T-cell (primary cell): ENCODE data around the gene TIMP3. TPM values are rescaled to one million over a fixed set of nuclear protein-coding genes. Genes with fewer than 3 reads are reported as not detected.

Source experiments
- ATAC-seq, 4 experiments: fragments of 200-7000 bp in 3 of 4; fragments of 150-1000 bp in 1 of 4; cut with Tn5 transposase; replicated peaks in 1 of 4; 1 replicate in 3 of 4; 2 replicates in 1 of 4; pipeline ENCODE4 v1.10.0; 2021; ENCODE audit warnings: moderate library complexity in 3 of 4, mild to moderate bottlenecking in 2 of 4, moderate number of reproducible peaks in 1 of 4
- CTCF ChIA-PET, 2 donors: fragments of 300-600 bp; sonication (Branson Sonifier 250); formaldehyde crosslinking; loops; one replicate each; lab custom pipeline; 2022; ENCODE audit warnings: antibody characterized with exemption in 2 of 2; lab: Charles Lee
- POLR2A ChIA-PET, 2 donors: fragments of 300-600 bp; sonication (Branson Sonifier 250); formaldehyde crosslinking; loops; one replicate each; lab custom pipeline; 2022; ENCODE audit warnings: antibody characterized with exemption in 2 of 2; lab: Charles Lee
- DNase-seq, 35 experiments: peaks; one replicate each; pipeline versions ENCODE4 v3.0.0 to v3.0.0-alpha.2; 2013 to 2023
- H3K27ac ChIP-seq: one replicate; pipeline ENCODE4 v1.5.1; 2013; ENCODE audit warnings: low read length
- H3K27me3 ChIP-seq, 2 experiments: replicated peaks in 1 of 2; 1 replicate in 1 of 2; 2 replicates in 1 of 2; pipeline versions ENCODE4 v1.6.1 to v1.7.0; 2013; ENCODE audit warnings: low read length in 1 of 2, mixed read lengths in 1 of 2; ENCODE audit not compliant: control insufficient read depth in 2 of 2, insufficient read depth in 2 of 2; ENCODE audit errors: extremely low read depth in 1 of 2
- H3K36me3 ChIP-seq, 2 donors: 1 replicate in 1 of 2; 2 replicates in 1 of 2; pipeline versions ENCODE4 v1.6.1 to v1.7.0; 2013; ENCODE audit warnings: low read length in 1 of 2; ENCODE audit not compliant: control insufficient read depth in 2 of 2, insufficient read depth in 1 of 2; ENCODE audit errors: extremely low read depth in 1 of 2
- H3K4me1 ChIP-seq, 2 experiments: 1 replicate in 1 of 2; 2 replicates in 1 of 2; pipeline versions ENCODE4 v1.6.1 to v1.7.0; 2013; ENCODE audit warnings: low read length in 2 of 2, mixed read lengths in 1 of 2; ENCODE audit not compliant: insufficient read depth in 2 of 2, control insufficient read depth in 1 of 2; ENCODE audit errors: extremely low read depth in 1 of 2
- H3K4me3 ChIP-seq, 2 donors: 1 replicate in 1 of 2; 2 replicates in 1 of 2; pipeline versions ENCODE4 v1.5.1 to v1.7.0; 2013; ENCODE audit warnings: mild to moderate bottlenecking in 2 of 2, low read length in 1 of 2, moderate library complexity in 1 of 2; ENCODE audit not compliant: control insufficient read depth in 1 of 2; ENCODE audit errors: extremely low read depth in 1 of 2
- H3K9me3 ChIP-seq: 2 replicates; pipeline ENCODE4 v1.7.0; 2013
- H3K27ac Mint-ChIP-seq, 2 donors: one replicate each; pipeline ENCODE4 v1.8.0; 2020 to 2021; ENCODE audit warnings: mild to moderate bottlenecking in 2 of 2, mixed read lengths in 2 of 2
- H3K27me3 Mint-ChIP-seq, 2 donors: one replicate each; pipeline ENCODE4 v1.8.0; 2021 to 2022; ENCODE audit warnings: mixed read lengths in 2 of 2
- H3K36me3 Mint-ChIP-seq: one replicate; pipeline ENCODE4 v1.8.0; 2021; ENCODE audit warnings: mixed read lengths
- H3K4me1 Mint-ChIP-seq, 3 donors: one replicate each; pipeline ENCODE4 v1.8.0; 2020 to 2022; ENCODE audit warnings: mixed read lengths in 3 of 3, mild to moderate bottlenecking in 1 of 3
- H3K4me3 Mint-ChIP-seq, 3 donors: one replicate each; pipeline ENCODE4 v1.8.0; 2020 to 2022; ENCODE audit warnings: mild to moderate bottlenecking in 3 of 3, mixed read lengths in 3 of 3, moderate library complexity in 3 of 3
- H3K9me3 Mint-ChIP-seq, 3 donors: one replicate each; pipeline ENCODE4 v1.8.0; 2020 to 2022; ENCODE audit warnings: mixed read lengths in 3 of 3
- WGBS: methylation state at CpG from one replicate; pipeline ENCODE4 v1.1.5; 2013; ENCODE audit warnings: missing lambda C conversion rate; ENCODE audit not compliant: insufficient coverage; 5-methylcytosine and 5-hydroxymethylcytosine counted together
- total RNA-seq, 35 experiments: library from RNA in 6 of 35; stranded (reverse) in 6 of 35; fragments of 120-200 nt in 1 of 35; gene quantifications; one replicate each; pipeline versions ENCODE4 v1.2.1 to v1.2.4 and lab custom pipeline; 2013 to 2026

Gene TIMP3
- total RNA-seq, 5 donors from 2014 or later (not counting 1 experiment from before 2014, with no cell fraction given): 0.07 to 1.7 (median 1.1) TPM

GRCh38 chr22:32804531-32805360, 3.2 kb downstream of the TIMP3 start:
- H3K4me1 Mint-ChIP-seq: peaks cover 0 to 10% (median 3%) of the 10 kb centered on the region in 3 donors
- ChIA-PET POLR2A (no interaction called here), CTCF (interaction anchor here in 1 of 2 donors (0.6 to 0.9 kb wide), 2 partner anchors 181 to 1119 kb away, joined by 3 read pairs; no protein-coding TSS in a partner anchor)
- no peaks in the 10 kb centered on the region for H3K36me3 Mint-ChIP-seq
- ATAC-seq (no peak), DNase-seq (no peak)
- H3K27ac ChIP-seq: no peak overlapping the region
- H3K36me3 ChIP-seq: no peaks in the 10 kb centered on the region
- peaks cover 0 to 7% of the 10 kb centered on the region in 2 experiments for H3K4me1 ChIP-seq
- H3K4me3 Mint-ChIP-seq: no peak overlapping the region
- peaks cover 0 to 46% of the 10 kb centered on the region in 2 experiments for H3K27me3 ChIP-seq
- no peak overlapping the region for H3K27ac Mint-ChIP-seq
- H3K9me3 ChIP-seq: no peaks in the 10 kb centered on the region
- peaks cover 34 to 60% of the 10 kb centered on the region in 2 donors for H3K27me3 Mint-ChIP-seq
- H3K4me3 ChIP-seq: no peak overlapping the region
- H3K9me3 Mint-ChIP-seq: no peaks in the 10 kb centered on the region
- WGBS: 83% methylated on average over 9 of the region's 14 CpGs

- no peak overlapping the region for H3K4me3 Mint-ChIP-seq
- ChIA-PET POLR2A (no interaction called here), CTCF (interaction anchor here in 1 of 2 donors (0.9 kb wide), 1 partner anchor 180 kb away, joined by 3 read pairs; no protein-coding TSS in a partner anchor)
- peaks cover 0 to 10% (median 3%) of the 10 kb centered on the region in 3 donors for H3K4me1 Mint-ChIP-seq
- H3K27me3 ChIP-seq: peaks cover 0 to 46% of the 10 kb centered on the region in 2 experiments
- no peaks in the 10 kb centered on the region for H3K36me3 Mint-ChIP-seq
- ATAC-seq (no peak), DNase-seq (no peak)
- no peak overlapping the region for H3K4me3 ChIP-seq
- no peaks in the 10 kb centered on the region for H3K9me3 Mint-ChIP-seq
- no peaks in the 10 kb centered on the region for H3K36me3 ChIP-seq
- no peaks in the 10 kb centered on the region for H3K9me3 ChIP-seq
- H3K27me3 Mint-ChIP-seq: peaks cover 30 to 59% of the 10 kb centered on the region in 2 donors
- peaks cover 0 to 7% of the 10 kb centered on the region in 2 experiments for H3K4me1 ChIP-seq
- WGBS: no CpG with 5 or more reads among the region's 4 CpGs
- no peak overlapping the region for H3K27ac ChIP-seq
- no peak overlapping the region for H3K27ac Mint-ChIP-seq
Measured at GRCh38 chr22:32805361-32805881, 3.9 kb downstream of the TIMP3 start.

- H3K9me3 Mint-ChIP-seq: no peaks in the 10 kb centered on the region
- no peaks in the 10 kb centered on the region for H3K36me3 ChIP-seq
- ChIA-PET CTCF (no interaction called here), POLR2A (no interaction called here)
- H3K27me3 Mint-ChIP-seq: peaks cover 22 to 57% of the 10 kb centered on the region in 2 donors
- H3K4me1 Mint-ChIP-seq: peaks cover 0 to 6% (median 0%) of the 10 kb centered on the region in 3 donors
- peaks cover 0 to 5% of the 10 kb centered on the region in 2 experiments for H3K4me1 ChIP-seq
- H3K9me3 ChIP-seq: no peaks in the 10 kb centered on the region
- H3K36me3 Mint-ChIP-seq: no peaks in the 10 kb centered on the region
- no peak overlapping the region for H3K27ac Mint-ChIP-seq
- no peak overlapping the region for H3K27ac ChIP-seq
- no peak overlapping the region for H3K4me3 Mint-ChIP-seq
- H3K27me3 ChIP-seq: peaks cover 0 to 38% of the 10 kb centered on the region in 2 experiments
- H3K4me3 ChIP-seq: no peak overlapping the region
- WGBS: no CpG with 5 or more reads among the region's 2 CpGs
- ATAC-seq (no peak), DNase-seq (no peak)
Measured at GRCh38 chr22:32806296-32806695, 4.8 kb downstream of the TIMP3 start.

GRCh38 chr22:32808038-32808445, 6.5 kb downstream of the TIMP3 start:
- Mint-ChIP-seq H3K4me1 (no peaks in the 10 kb centered on the region), H3K27me3 (peaks cover 15 to 47% of the 10 kb centered on the region in 2 donors), H3K27ac (no peak overlapping the region), H3K4me3 (no peak overlapping the region), H3K36me3 (no peaks in the 10 kb centered on the region), H3K9me3 (no peaks in the 10 kb centered on the region)
- no peak overlapping the region for H3K4me3 ChIP-seq
- DNase-seq (no peak), ATAC-seq (no peak)
- no peaks in the 10 kb centered on the region for H3K4me1 ChIP-seq
- WGBS: 77% methylated on average over 4 of the region's 4 CpGs
- H3K27ac ChIP-seq: no peak overlapping the region
- H3K27me3 ChIP-seq: peaks cover 0 to 26% of the 10 kb centered on the region in 2 experiments
- no peaks in the 10 kb centered on the region for H3K9me3 ChIP-seq
- ChIA-PET CTCF (interaction anchor here in 1 of 2 donors (0.5 kb wide), 1 partner anchor 277 kb away, joined by 4 read pairs; no protein-coding TSS in a partner anchor), POLR2A (no interaction called here)
- H3K36me3 ChIP-seq: no peaks in the 10 kb centered on the region

GRCh38 chr22:32809786-32810554, 8.5 kb downstream of the TIMP3 start:
- Mint-ChIP-seq H3K27ac (no peak overlapping the region), H3K36me3 (no peaks in the 10 kb centered on the region), H3K4me3 (no peak overlapping the region), H3K9me3 (no peaks in the 10 kb centered on the region), H3K4me1 (no peaks in the 10 kb centered on the region), H3K27me3 (peaks cover 3 to 30% of the 10 kb centered on the region in 2 donors)
- ATAC-seq (no peak), DNase-seq (no peak)
- ChIA-PET POLR2A (no interaction called here), CTCF (interaction anchor here in 1 of 2 donors (0.6 kb wide), 1 partner anchor 348 kb away, joined by 3 read pairs; no protein-coding TSS in a partner anchor)
- no peaks in the 10 kb centered on the region for H3K9me3 ChIP-seq
- 50% methylated on average over 2 of the region's 6 CpGs for WGBS
- H3K36me3 ChIP-seq: no peaks in the 10 kb centered on the region
- no peaks in the 10 kb centered on the region for H3K4me1 ChIP-seq
- no peak overlapping the region for H3K4me3 ChIP-seq
- peaks cover 0 to 8% of the 10 kb centered on the region in 2 experiments for H3K27me3 ChIP-seq
- no peak overlapping the region for H3K27ac ChIP-seq
